G401 (cell line): ENCODE measurements around the gene LIAS. TPM values are rescaled to one million over a fixed set of nuclear protein-coding genes. Genes with fewer than 3 reads are reported as not detected.
"Not testable (repeated sequence)": the region's sequence is repeated elsewhere in the genome, so short reads cannot be mapped to it uniquely, and the experiment has no call there.

ENCODE experiments used
- DNase-seq: peaks from one replicate; pipeline ENCODE4 v3.0.0-alpha.2; 2015; ENCODE audit warnings: low spot score
- in situ Hi-C: cut with HindIII; loops from 2 replicates; pipeline ENCODE4 v1.10.0; 2016; ENCODE audit warnings: low sequenced_read_pairs, mixed read lengths
- total RNA-seq: library from RNA; depleted of rRNA; stranded (reverse); fragments of >200 nt; shearing (Covaris generic); gene quantifications from 2 replicates; pipeline ENCODE4 v1.2.3, GENCODE V29; 2014; rRNA removed

LIAS gene
- 28.8 and 34.7 TPM in 2 replicates for total RNA-seq

- in situ Hi-C loops: no loop called here
Measured at GRCh38 chr4:39458505-39459300, at the start of gene LIAS, which contains the start of gene RPL9. TSS of gene LIAS (plus strand) at chr4:39459056. CDS start at chr4:39459118, 62 bp downstream. TSS of gene RPL9 (minus strand) at chr4:39458922. CDS start at chr4:39458439, 483 bp downstream.

GRCh38 chr4:39410415-39410814 lies 48.4 kb upstream of the LIAS start:
- no peak for DNase-seq
- in situ Hi-C loops: no loop called here

More at GRCh38 chr4:39458505-39459300, at the start of gene LIAS, which contains the start of gene RPL9:
- DNase-seq: peak; percentile 98

GRCh38 chr4:39411561-39411960 lies 47.3 kb upstream of the LIAS start:
- in situ Hi-C loops, DNase-seq: not testable (repeated sequence)

GRCh38 chr4:39415678-39416283 lies 43.1 kb upstream of the LIAS start:
- no peak for DNase-seq
- in situ Hi-C loops: no loop called here

- no peak for DNase-seq
- in situ Hi-C loops: no loop called here
Measured at GRCh38 chr4:39422247-39422646, 36.6 kb upstream of the LIAS start.

- DNase-seq, in situ Hi-C loops: not testable (repeated sequence)
Measured at GRCh38 chr4:39425297-39425696, 33.6 kb upstream of the LIAS start.

- in situ Hi-C loops: no loop called here
- DNase-seq: no peak
Measured at GRCh38 chr4:39426728-39427127, 32.1 kb upstream of the LIAS start.

GRCh38 chr4:39427520-39428114 lies 31.2 kb upstream of the LIAS start:
- in situ Hi-C loops: no loop called here
- DNase-seq: no peak

- in situ Hi-C loops: no loop called here
- no peak for DNase-seq
Measured at GRCh38 chr4:39429476-39430334, 29.2 kb upstream of the LIAS start.

GRCh38 chr4:39433878-39434492 lies 24.9 kb upstream of the LIAS start:
- in situ Hi-C loops: no loop called here
- DNase-seq: no peak

GRCh38 chr4:39435659-39436563 lies 22.9 kb upstream of the LIAS start:
- DNase-seq: no peak
- in situ Hi-C loops: no loop called here

- no peak for DNase-seq
- in situ Hi-C loops: no loop called here
Measured at GRCh38 chr4:39441593-39441992, 17.3 kb upstream of the LIAS start.

GRCh38 chr4:39442998-39443397 lies 15.9 kb upstream of the LIAS start:
- DNase-seq: no peak
- in situ Hi-C loops: no loop called here

GRCh38 chr4:39446483-39446841 lies 12.4 kb upstream of the LIAS start:
- in situ Hi-C loops: no loop called here
- no peak for DNase-seq

- in situ Hi-C loops: no loop called here
- DNase-seq: peak; percentile 43
Measured at GRCh38 chr4:39446842-39447573, 11.8 kb upstream of the LIAS start.

- in situ Hi-C loops: no loop called here
- no peak for DNase-seq
Measured at GRCh38 chr4:39450618-39451017, 8.2 kb upstream of the LIAS start.

- DNase-seq: no peak
- in situ Hi-C loops: no loop called here
Measured at GRCh38 chr4:39451423-39452023, 7.3 kb upstream of the LIAS start.
